Lower leg skin (tissue), 3 donors: ENCODE data around the gene EIF4G2.

Experiments
- POLR2A ChIP-seq, 2 donors: fragments of 450-650 bp; IDR thresholded peaks; one replicate each; pipeline ENCODE4 v1.6.1; 2016 to 2017; ENCODE audit warnings: antibody characterized with exemption in 2 of 2, mild to moderate bottlenecking in 1 of 2, moderate library complexity in 1 of 2
- TF ChIP-seq, protein P1 (sequence below), 3 donors: fragments of 450-650 bp; IDR thresholded peaks; one replicate each; pipeline ENCODE4 v1.5.1; 2016; ENCODE audit warnings: antibody characterized with exemption in 3 of 3, mild to moderate bottlenecking in 3 of 3, moderate library complexity in 2 of 3

DNA sequence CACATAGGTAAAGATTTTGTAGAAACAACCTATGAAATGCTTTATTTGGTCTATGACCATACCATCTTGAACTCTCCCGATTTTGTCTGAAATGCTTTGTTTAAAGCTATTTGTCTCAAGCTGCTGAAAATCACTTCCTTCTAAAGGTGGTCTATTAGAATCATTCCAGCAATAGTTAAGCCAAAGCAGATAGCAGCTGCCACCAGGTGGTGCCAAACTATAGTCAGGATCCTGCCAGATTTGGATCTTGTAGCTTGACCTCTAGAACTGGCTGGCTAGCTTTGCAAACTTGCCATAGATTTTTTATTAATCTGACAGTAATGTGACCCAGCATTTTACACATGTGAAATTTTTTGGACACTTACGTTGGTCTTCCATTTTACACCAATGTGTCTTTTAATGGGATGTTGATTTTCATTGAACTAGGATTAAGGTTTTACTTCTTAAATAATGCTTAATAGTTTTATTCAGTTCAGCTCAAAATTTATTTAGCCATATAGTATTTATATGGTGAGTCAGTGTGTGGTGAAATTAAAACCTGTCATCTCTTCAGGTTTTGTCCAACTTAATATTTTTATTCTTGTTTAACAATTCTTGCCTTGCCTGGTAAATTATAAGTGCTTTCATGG, 38.0 kb downstream of the EIF4G2 start:
- TF ChIP-seq, protein P1, sequence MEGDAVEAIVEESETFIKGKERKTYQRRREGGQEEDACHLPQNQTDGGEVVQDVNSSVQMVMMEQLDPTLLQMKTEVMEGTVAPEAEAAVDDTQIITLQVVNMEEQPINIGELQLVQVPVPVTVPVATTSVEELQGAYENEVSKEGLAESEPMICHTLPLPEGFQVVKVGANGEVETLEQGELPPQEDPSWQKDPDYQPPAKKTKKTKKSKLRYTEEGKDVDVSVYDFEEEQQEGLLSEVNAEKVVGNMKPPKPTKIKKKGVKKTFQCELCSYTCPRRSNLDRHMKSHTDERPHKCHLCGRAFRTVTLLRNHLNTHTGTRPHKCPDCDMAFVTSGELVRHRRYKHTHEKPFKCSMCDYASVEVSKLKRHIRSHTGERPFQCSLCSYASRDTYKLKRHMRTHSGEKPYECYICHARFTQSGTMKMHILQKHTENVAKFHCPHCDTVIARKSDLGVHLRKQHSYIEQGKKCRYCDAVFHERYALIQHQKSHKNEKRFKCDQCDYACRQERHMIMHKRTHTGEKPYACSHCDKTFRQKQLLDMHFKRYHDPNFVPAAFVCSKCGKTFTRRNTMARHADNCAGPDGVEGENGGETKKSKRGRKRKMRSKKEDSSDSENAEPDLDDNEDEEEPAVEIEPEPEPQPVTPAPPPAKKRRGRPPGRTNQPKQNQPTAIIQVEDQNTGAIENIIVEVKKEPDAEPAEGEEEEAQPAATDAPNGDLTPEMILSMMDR (IDR thresholded peaks at IDR 0.05) = no peak
- no peak for TF ChIP-seq POLR2A (IDR thresholded peaks at IDR 0.05)
